GM18508 (cell line): ENCODE measurements around the gene STK35.
"Not testable (repeated sequence)": the region's sequence is repeated elsewhere in the genome, so short reads cannot be mapped to it uniquely, and the experiment has no call there.

ENCODE experiments used
- ATAC-seq: cut with Tn5 transposase; IDR thresholded peaks from one replicate; pipeline ENCODE4 v1.9.1; 2021; ENCODE audit warnings: moderate number of reproducible peaks; ENCODE audit not compliant: insufficient read depth, unreplicated experiment

Gene STK35

GRCh38 chr20:2178318-2179232, 76.9 kb downstream of the STK35 start:
- ATAC-seq, result no peak

GRCh38 chr20:2179233-2179580, 77.6 kb downstream of the STK35 start:
- ATAC-seq, result no peak

DNA sequence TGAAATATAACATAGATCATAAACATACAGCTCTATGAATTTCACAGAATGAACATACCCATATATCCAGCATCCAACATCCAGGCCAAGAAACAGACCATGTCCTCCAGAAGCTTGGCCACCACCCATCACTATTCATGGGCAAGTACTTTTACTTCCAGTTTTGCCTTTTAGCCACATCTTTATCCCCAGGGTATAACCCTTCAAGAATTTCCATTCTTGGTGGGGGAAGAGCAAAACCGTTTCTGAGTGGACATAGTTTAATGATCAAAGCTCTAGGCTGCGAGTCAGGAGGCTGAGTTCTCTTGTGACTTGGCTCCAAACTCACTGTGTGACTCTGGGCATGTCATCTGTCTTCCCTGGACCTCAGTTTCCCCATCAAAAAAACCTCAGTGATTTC, 78.3 kb downstream of the STK35 start:
- ATAC-seq, result no peak

DNA sequence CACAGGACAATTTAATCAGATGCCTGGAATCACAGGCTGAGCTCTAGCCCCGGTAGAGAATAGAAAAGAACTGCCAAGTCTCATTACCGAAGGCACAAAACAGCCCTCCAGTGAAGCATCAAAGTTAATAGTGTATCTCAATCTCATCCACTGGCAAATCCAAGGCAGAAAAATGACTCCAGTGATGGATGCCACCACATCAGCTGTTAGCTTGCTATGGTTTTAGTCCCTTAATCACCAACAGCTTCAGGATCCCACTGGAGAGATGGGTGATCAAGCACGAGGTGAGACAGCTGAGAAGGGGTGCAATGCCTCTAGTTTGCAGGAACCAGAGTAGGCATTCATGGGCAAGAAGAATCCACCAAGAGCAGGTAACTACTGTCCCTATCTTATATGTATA, 81.8 kb downstream of the STK35 start:
- ATAC-seq, result no peak

DNA sequence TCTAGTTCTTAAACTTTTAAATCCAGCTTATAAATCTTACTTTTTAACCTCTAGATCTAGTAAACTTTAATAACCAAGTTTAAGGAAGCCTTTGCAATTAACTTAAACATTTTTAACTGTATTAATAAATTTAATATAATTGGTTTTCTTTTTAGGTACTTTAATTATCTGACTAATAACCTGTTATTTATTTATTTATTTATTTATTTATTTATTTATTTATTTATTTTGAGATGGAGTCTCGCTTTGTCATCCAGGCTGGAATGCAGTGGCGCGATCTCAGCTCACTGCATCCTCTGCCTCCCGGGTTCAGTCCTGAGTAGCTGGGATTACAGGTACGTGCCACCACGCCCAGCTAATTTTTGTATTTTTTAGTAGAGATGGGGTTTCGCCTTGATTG, 83.3 kb downstream of the STK35 start:
- ATAC-seq, result not testable (repeated sequence)

- ATAC-seq, result no peak
Observed at GRCh38 chr20:2195614-2196013, 94.0 kb downstream of the STK35 start.

DNA sequence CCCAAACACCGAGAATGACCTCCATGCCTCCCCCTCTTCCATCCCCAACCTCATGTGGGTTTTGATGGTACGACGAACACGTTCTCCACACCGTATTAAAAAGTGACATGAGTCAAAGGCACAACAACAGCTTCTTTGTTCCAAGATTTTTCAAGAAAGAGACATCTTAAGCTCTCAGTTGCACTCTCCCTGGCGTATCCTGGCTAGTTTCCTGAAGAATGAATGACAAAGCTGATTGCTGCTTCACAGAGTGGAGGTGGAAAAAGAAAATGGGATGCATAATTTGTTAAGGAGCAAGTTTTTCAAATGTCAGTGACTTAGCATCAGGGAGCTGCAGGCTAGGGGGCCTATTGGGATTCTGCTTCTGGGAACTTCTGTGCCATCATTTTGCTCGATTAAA, 95.5 kb downstream of the STK35 start:
- no peak for ATAC-seq
